ENCODE data around the gene RPL36AL. TPM values are rescaled to one million over a fixed set of nuclear protein-coding genes. Genes with fewer than 3 reads are reported as not detected.

Gene RPL36AL
- total and polyA plus RNA-seq, 2 donors (not counting 1 experiment from before 2014, with no cell fraction given), result 169 to 171 TPM

GRCh38 chr14:49586673-49587460, 33.6 kb downstream of the RPL36AL start:
- H3K36me3 ChIP-seq (replicated peaks in 1 of 2; ENCODE audit: control extremely low read depth in 1 of 2, control insufficient read depth in 1 of 2, extremely low read depth in 1 of 2, insufficient read depth in 2 of 2, low read length in 1 of 2), result peaks cover 10 to 28% of the 10 kb centered on the region in 2 experiments
- no peak for TF ChIP-seq EZH2 (IDR thresholded peaks at IDR 0.05; ENCODE audit: borderline replicate concordance, insufficient read depth, low read depth, low read length, poor library complexity, severe bottlenecking)
- TF ChIP-seq, protein P1, sequence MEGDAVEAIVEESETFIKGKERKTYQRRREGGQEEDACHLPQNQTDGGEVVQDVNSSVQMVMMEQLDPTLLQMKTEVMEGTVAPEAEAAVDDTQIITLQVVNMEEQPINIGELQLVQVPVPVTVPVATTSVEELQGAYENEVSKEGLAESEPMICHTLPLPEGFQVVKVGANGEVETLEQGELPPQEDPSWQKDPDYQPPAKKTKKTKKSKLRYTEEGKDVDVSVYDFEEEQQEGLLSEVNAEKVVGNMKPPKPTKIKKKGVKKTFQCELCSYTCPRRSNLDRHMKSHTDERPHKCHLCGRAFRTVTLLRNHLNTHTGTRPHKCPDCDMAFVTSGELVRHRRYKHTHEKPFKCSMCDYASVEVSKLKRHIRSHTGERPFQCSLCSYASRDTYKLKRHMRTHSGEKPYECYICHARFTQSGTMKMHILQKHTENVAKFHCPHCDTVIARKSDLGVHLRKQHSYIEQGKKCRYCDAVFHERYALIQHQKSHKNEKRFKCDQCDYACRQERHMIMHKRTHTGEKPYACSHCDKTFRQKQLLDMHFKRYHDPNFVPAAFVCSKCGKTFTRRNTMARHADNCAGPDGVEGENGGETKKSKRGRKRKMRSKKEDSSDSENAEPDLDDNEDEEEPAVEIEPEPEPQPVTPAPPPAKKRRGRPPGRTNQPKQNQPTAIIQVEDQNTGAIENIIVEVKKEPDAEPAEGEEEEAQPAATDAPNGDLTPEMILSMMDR (IDR thresholded peaks at IDR 0.05), result peak; percentile 97
- ATAC-seq (ENCODE audit: low read depth) (peak; percentile 43), DNase-seq (peak; percentile 86)
- peaks cover 17 to 24% of the 10 kb centered on the region in 2 donors for H3K4me1 ChIP-seq (ENCODE audit: control insufficient read depth in 2 of 2, insufficient read depth in 2 of 2, low read length in 2 of 2)
- H2AFZ ChIP-seq (ENCODE audit: insufficient read depth, low read depth, low read length, poor library complexity, severe bottlenecking), result peak overlapping the region; percentile 68
- H3K4me3 Mint-ChIP-seq, result peak overlapping the region; percentile 88
- H3K9ac ChIP-seq (ENCODE audit: low read length), result peak overlapping the region; percentile 96
- peaks cover 38% of the 10 kb centered on the region for H3K4me1 Mint-ChIP-seq
- peaks cover 35% of the 10 kb centered on the region for H4K20me1 ChIP-seq (ENCODE audit: control insufficient read depth, insufficient read depth, low read length, poor library complexity, severe bottlenecking)
- intact Hi-C loops (cut with micrococcal nuclease), result loop anchor here (1.0 to 10.0 kb wide), 8 partner anchors 9 to 948 kb away; partner anchors contain the start of genes DMAC2L, KLHDC1, KLHDC2 and L2HGDH
- peak overlapping the region; percentile 87 for H3K4me2 ChIP-seq (replicated peaks; ENCODE audit: low read depth, low read length, poor library complexity, severe bottlenecking)
- ChIA-PET CTCF (interaction anchor here (0.6 to 5.4 kb wide), 10 partner anchors 10 to 266 kb away, joined by 3 to 92 read pairs (median 8); partner anchors contain the start of genes DNAAF2, KLHDC2, LRR1 and MGAT2), POLR2A (interaction anchor here (0.7 to 3.4 kb wide), 8 partner anchors 8 to 535 kb away, joined by 3 to 53 read pairs (median 10); partner anchors contain the start of genes DNAAF2, KLHDC2, LRR1 and MGAT2)
- H3K79me2 ChIP-seq (ENCODE audit: control insufficient read depth, insufficient read depth, low read length), result peaks cover 44% of the 10 kb centered on the region
- no peaks in the 10 kb centered on the region for H3K9me3 Mint-ChIP-seq (ENCODE audit: insufficient read depth)
- no CpG with 5 or more reads among the region's 21 CpGs for WGBS (ENCODE audit: insufficient coverage)
- H3K27ac Mint-ChIP-seq, result peak overlapping the region; percentile 100
- no peaks in the 10 kb centered on the region for H3K9me3 ChIP-seq (ENCODE audit: control extremely low read depth in 1 of 3, control insufficient read depth in 2 of 3, insufficient read depth in 1 of 3, low read length in 2 of 3)
- no peaks in the 10 kb centered on the region for H3K27me3 ChIP-seq (replicated peaks in 1 of 4; ENCODE audit: control extremely low read depth in 1 of 4, control insufficient read depth in 3 of 4, insufficient read depth in 4 of 4, low read length in 3 of 4)
- no peaks in the 10 kb centered on the region for H3K27me3 Mint-ChIP-seq
- H3K27ac ChIP-seq (ENCODE audit: low read length in 2 of 2), result peak overlapping the region; percentile 88 to 95
- peak overlapping the region; percentile 70 to 100 (median 88) for H3K4me3 ChIP-seq (ENCODE audit: control extremely low read depth in 1 of 5, extremely low read depth in 1 of 5, insufficient read depth in 1 of 5, low read depth in 2 of 5, low read length in 4 of 5)
